GM21529 (cell line): ENCODE data around the gene CASP12.
"Not testable (repeated sequence)": the region's sequence is repeated elsewhere in the genome, so short reads cannot be mapped to it uniquely, and the experiment has no call there.

ENCODE experiments used
- ATAC-seq: cut with Tn5 transposase; IDR thresholded peaks from one replicate; pipeline ENCODE4 v1.9.1; 2021; ENCODE audit not compliant: unreplicated experiment

The CASP12 gene

DNA sequence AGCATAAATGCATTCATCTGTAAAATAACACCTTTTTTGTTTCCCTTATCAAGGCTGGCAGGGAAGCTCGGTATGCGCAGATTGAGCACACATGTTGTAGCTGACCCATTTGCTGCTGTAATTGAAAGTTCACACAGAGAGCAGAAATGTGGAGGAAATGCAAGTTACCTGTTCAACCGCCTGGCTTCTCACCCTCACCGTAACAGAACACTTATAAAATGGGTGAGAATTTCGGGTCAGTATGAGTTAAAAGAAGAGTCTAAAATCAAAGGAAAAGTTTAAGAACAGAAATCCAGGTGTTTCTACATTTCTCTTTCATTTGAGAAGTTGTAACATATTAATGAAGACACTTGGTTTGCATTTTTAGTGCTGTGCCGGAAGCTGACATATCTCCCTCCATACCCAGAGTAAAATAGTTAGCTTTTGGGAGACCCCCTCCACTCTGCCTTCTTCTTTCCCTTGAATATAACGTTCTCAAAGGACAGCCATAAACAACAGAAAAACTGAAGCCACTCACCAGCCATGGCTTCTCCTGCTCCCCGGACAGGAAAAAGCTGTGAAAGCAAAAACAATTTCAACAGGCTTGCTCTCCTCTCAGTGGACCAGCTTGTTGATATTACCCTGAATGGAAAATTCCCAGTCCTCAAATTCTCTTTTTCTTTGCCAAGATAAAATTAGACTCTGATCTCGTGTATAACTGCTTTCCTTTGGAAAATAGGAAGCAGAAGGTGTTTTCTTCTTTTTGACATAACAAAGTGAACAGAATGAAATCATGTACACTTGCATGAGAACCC lies at the start of gene CASP12:
TSS of gene CASP12 (minus strand) at position 570 of the 794 bp plus-strand sequence.
- peak; percentile 74 for ATAC-seq

DNA sequence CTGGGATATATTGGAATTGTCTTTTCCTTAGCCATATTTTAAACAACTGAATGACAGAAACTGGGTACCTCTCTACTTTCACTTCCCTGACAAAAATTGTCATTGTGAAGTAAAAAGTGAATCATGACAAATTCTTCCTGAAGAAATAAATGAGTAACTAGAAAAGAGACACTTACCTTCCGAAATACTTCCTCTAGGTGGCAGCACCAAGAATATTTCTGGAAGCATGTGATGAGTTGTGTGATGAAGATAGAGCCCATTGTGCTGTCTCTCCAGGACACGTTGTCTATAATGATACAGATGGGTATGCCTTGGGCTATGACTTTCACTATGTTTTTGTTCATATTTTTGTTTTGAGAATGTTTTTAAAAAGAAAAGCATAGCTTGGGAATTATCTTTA lies 48.6 kb upstream of the CASP12 start:
- peak; percentile 97 for ATAC-seq

DNA sequence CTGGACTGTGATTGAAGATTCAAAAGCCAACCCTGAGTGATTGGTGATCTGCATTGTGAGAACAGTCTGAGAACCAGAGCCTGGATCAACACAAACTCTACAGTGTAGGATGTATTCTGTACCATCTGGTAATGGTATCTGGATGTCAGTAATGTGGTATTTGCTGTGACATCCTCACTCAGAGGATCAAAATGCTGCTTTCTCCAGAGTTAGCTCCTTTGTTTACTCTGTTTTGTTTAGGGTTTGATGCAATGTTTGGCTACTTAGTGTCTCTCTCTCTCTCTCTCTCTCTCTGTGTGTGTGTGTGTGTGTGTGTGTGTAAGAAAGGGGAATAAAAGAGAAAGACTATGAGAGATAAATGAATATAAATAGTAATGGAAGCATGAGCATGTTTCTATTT lies 45.8 kb upstream of the CASP12 start:
- ATAC-seq: no peak

DNA sequence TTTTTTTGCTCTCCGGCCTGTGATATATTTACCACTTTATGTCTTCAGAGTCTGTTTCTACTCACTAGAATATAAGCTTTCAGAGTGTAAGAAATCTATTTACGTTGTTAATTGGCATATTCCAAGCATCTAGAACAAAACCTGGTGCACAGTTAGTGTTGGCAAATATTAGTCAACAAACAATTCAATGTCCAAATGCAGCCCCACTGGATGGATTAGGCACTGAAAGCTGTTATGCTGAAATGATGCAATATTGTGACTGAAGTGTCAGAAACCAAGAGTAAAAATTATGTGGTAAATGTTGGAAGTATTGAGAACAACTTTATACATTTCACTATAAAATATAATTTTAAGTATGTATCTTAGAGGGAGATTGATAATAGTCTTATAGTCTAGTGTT lies 45.3 kb upstream of the CASP12 start:
- ATAC-seq: no peak

DNA sequence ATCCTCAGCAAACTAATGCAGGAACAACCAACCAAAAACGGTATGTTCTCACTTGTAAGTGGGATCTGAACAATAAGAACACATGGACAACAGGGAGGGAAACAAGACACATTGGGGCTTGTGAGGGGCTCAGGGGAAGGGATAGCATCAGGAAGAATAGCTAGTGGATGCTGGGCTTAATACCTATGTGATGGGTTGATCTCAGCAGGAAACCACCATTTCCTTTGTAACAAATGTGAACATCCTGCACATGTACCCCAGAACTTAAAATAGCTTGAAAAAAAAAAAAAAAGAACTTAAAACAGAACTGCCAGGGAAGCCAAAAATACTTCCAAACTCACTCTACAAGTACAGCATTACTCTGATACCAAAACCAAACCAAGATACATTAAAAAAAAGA lies 36.3 kb upstream of the CASP12 start:
- ATAC-seq: no peak

DNA sequence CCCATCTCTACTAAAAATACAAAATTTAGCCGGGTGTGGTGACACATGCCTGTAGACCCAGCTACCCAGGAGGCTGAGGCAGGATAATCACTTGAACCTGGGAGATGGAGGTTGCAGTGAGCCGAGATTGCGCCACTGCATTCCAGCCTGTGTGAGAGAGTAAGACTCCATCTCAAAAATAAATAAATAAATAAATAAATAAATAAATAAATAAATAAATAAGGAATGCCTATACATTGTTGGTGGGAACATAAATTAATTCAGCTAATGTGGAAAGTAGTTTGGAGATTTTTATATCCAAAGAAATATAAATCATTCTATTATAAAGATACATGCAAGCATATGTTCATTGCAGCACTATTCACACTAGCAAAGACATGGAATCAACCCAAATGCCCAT lies 35.8 kb upstream of the CASP12 start:
- not testable (repeated sequence) for ATAC-seq

DNA sequence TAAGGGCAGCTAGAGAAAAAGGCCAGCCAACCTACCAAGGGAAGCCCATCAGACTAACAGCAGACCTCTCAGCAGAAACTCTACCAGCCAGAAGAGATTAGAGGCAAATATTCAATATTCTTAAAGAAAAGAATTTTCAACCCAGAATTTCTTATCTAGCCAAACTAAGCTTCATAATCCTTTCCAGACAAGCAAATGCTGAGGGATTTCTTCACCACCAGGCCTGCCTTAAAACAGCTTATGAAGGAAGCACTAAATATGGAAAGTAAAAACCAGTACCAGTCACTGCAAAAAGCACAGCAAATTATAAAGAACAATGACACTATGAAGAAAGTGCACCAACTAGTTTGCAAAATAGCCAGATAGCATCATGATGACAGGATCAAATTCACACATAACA lies 30.6 kb upstream of the CASP12 start:
- ATAC-seq: no peak

DNA sequence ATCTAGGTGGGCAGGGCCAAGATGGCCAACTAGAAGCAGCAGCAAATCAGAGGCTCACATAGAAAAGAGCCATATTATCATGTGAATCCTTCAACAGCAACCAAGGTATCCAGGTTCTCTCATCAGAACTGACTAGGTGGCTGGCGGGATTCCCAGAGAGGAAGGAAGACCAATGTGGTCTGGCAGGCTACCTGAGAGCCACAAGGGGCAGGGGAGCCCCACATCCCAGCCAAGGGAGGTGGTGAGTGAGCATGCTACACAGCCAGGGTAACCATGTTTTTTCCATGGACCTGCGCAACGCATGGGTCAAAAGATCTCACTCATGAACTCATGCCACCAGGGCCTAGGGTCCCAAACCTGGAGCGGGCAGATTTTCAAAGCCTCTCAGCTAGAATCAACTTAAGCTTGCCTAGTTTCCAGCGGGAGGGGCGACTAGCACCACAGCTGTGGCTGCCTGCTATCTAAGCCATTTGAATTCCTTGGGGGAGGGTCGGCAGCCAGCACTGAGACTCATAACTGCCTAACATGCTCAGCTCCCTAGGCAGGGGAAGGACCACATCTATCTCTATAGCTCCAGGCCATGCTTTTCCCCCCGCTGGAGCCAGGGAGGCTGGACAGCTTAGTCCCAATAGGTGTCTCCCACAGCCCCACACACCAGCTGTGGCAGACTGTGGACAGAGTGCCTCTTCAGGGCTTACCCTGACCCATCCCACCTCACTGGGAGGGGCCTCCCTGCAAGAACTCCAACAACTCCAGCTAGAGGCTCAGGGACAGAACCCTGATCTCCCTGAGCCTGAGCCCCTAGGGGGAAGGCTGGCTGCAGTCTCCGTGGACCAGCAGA lies 28.7 kb upstream of the CASP12 start:
- ATAC-seq: no peak

DNA sequence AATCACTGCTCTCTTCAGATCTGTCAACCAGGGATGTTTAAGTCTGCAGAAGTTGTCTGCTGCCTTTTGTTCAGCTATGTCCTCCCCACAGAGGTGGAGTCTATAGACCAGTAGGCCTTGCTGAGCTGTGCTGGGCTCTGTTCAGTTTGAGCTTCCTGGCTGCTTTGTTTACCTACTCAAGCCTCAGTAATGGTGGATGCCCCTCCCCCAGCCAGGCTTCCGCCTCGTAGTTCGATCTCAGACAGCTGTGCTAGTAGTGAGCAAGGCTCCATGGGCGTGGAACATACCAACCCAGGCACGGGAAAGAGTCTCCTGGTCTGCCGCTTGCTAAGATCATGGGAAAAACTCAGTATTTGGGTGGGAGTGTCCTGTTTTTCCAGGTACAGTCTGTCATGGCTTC lies 27.6 kb upstream of the CASP12 start:
- no peak for ATAC-seq

DNA sequence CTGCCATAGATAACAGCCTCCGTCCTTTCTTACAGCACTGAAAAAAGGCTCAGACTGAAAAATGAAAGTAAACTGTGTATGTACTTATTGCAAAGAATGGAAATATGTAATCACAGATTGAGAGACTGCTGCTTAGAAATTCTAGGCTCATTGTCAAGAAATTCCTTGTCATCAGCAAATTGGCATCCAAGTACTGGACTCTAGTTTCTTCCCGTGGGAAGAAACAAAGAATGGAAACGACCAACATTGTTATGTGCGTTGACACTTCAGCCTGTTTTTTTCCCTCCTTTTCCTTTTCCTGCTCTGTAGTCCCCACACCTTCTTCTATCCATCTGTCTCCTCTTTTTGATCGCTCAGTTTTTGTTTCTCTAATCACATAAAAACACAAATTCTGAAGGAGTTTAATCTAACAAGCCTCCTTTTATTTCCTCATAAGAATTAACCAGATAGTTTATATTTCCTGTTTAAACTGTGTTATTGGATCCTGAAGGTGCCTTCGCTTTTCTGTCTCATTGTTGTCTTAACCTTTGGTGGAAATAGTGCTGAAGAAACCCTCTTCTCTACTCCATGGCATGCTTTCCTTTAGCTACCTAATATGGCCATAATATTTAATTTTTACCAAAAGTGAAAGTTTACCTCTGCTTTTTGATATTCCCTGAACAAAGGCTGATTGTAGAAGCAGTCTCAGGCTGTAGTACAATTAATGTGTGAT lies 20.0 kb upstream of the CASP12 start:
- peak; percentile 77 for ATAC-seq

DNA sequence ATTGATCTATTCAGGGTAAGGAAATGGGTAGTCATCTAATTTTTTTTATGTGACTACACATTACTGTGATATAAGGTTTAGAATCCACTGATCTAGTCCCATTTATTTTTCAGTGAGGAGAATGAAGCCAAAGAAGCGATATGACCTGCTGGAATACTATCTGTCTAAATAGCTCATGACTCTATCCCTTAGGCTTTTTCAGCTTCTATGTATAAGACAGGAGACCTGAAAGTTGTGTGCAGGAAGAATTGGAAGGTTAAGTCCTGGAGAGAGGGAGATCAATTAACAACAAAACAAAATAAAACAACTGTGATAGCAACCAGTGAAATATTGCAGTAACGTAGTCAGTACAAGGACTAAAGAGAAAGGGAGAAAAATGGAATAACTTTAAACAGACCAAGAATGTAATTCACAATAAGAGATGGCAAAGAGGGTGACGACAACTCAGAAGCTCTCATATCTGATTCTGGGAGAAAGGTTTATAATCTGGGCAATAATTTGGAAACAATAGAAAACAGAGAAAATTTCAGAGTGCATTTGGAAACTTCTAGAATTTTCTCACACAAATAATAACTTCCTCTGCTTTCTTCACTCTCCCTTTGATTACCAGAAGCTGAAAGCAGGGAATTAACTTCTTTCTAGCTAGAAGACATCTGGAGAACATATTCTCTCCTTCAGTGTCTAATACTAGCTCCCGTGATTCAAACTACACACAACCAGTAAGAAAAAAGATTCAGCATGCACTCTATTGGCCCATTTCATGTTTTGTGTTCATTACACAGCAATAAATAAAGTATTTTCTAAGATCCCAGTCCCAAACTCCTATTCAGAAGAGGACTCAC lies 19.2 kb upstream of the CASP12 start:
- ATAC-seq: no peak

DNA sequence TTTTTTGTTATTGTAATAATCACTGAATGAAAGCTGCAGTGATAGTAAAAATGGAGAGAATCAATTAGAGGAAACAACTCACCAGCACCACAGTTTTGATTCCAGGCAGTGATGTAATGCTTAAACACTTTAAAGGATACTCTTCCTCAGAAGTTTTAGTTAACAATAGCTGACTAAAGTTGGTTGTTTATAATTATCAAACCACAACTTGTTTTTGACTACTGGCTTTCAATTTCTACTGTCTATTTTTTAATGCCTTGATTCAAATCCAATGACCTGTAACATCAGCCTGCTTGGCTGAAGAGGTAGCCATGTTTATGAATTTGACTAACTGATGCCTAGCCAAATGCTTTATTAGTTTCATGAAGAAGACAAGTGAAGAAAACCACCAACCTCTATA lies 18.2 kb upstream of the CASP12 start:
- ATAC-seq: no peak

DNA sequence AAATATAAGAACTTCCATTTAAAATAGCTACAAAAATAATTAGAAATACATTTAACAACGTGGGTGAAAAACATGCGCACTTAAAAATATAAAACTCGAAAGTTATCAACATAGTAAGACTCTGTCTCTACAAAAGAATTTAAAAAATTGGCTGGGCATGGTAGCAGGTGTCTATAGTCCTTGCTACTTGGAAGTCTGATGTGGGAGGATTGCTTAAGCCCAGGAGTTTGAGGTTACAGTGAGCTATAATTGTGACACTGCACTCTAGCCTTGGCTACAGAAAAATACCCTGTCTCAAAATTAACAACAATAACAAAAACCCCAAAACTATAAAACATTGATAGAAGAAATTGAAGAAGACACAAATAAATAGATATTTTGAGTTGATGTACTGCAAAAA lies 13.8 kb upstream of the CASP12 start:
- no peak for ATAC-seq

DNA sequence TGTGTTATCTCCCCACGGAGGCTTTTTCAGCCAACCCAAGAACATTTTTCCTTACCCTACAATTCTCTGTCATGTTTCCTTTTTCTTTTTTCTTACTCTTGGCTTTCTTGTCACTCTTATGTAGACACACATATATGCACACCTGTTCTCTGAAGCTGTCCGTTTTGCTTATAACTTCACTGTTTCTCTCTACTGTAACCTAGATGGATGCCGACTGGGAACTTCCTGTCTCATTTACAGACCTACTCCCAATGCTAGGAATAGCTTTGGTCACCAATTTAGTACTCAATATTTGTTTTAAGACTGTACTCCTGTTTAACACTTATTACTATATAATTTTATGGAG lies 9.9 kb upstream of the CASP12 start:
- no peak for ATAC-seq

DNA sequence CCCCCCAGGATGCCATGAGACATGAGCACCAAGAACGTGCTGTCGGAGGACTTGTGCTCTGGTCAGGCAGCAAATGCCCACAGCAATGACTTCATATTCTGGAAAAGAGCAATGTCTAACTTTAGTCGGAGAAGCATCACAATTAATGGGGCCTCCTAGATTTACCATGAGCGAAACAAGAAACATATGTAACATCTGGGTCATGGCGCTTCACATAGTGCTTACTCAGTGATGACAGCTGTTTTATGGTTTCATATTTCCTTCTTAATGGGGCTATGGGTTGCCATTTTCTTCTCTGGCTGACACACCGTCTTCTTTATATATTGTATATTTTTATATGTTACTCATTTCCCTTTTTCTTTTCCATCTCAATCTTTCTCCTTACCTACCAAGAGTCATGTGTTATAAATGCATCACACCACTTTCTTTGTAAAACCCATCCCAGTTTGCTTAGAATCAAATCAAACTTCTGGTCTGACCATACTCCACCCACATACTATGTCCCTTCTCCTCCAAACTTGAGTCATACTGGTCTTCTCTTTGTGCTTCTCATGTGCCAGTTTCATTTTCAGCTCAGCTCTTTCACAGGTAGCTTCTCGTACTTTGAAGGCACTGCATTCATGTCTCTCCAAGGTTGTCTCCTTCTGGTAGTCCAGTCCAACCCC lies 9.4 kb upstream of the CASP12 start:
- ATAC-seq: peak; percentile 78

DNA sequence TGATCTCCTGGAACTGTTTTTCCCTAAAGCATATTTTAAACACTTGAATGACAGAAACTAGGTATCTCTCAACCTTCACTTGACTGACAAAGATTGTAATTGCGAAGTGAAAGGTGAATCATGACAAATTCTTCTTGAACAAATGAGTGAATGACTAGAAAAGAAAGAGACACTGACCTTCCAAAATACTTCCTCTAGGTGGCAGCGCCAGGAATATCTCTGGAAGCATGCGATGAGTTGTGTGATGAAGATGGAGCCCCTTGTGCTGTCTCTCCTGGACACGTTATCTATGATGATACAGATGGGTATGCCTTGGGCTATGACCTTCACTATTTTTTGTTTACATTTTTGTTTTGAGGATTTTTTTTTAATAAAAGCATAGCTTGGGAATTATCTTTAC lies 7.0 kb upstream of the CASP12 start:
- no peak for ATAC-seq

DNA sequence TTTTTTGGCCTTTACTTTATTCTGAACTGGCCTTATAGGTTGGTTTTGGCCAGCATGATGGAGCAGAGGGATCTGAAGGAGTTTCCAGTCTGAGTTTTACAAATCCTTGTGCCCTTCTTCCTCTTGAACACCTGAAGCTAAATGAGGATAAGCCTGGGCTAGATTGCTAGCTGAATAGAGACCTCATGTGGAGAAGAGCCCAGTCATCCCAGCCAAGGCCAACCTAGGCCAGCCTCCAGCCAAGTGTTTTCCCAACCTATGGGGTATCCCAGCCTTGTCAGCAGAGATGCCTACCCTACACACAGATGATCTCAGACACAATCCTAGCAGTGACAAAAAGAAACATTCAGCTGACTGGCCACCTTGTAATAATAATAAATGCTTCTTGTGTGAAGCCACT lies 966 bp upstream of the CASP12 start:
- ATAC-seq: no peak

DNA sequence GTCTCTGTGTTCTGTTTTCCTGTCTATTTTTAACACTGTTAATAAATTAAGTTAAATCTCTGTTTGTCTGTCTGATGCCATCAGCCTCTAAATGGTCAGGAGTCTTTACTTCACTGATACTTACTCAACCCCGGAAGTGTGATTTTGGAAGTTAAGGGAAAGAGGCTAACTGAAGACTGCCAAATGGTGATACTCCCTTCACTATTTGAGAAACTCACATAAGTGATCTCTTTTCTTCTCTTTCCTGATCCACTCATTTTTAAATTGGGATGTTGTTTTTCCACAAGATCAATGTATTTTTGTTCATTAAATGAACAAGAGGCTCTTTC lies 389 bp upstream of the CASP12 start:
- ATAC-seq: no peak

DNA sequence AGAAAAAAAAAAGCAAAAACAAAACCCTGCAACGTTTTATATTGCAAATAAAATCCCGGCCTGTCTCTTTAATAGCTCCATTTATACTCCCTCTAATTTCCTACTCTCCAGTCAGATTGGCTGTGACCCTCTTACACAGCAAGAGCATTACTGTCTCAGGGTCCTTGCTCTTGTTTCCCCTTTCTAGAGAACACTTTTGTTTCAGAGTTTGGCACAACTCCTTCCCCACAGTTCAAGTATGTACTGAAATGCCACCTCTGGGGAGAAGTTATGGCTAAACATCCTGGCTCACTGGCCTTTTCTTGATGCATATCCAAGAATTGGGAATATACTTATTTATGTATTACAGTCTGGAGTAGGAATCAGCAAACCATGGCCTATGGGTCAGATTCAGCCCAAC lies 2.6 kb downstream of the CASP12 start:
- no peak for ATAC-seq

DNA sequence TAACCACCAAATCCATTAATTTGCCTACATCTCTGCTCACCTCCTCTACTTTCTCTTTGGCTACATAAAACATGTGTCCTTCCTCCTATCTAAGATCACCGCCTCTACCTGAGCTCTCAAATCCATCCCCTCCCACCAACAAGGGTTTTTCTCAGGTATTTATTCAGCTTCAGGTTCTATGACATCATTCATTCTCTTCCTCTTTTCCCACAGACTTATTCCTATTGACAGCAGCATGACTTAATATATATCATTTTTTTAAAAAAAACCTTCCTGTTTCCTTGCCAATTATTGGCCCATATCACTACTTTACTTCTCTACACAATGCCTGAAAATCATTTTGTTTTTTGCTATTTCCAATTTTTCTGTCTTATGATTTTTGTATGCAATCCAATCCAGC lies 4.4 kb downstream of the CASP12 start:
- ATAC-seq: no peak
